COLO668 (cell line): ENCODE results near the gene DUSP15.
"Not testable (repeated sequence)": the region's sequence is repeated elsewhere in the genome, so short reads cannot be mapped to it uniquely, and the experiment has no call there.

Experiments
- DNase-seq: peaks from one replicate; lab custom pipeline; 2025; ENCODE audit not compliant: unreplicated experiment; lab: John Stamatoyannopoulos, UW

DUSP15 gene

GRCh38 chr20:31824125-31824485 is 46.2 kb downstream of the DUSP15 start:
- no peak for DNase-seq

GRCh38 chr20:31823360-31824124 is 46.8 kb downstream of the DUSP15 start:
- DNase-seq: no peak

- DNase-seq: peak; percentile 76
Observed at GRCh38 chr20:31822421-31823330, 47.7 kb downstream of the DUSP15 start.

GRCh38 chr20:31821427-31821826 is 48.9 kb downstream of the DUSP15 start:
- no peak for DNase-seq

GRCh38 chr20:31820228-31820627 is 50.1 kb downstream of the DUSP15 start:
- no peak for DNase-seq

GRCh38 chr20:31819083-31819784 is 51.1 kb downstream of the DUSP15 start, which contains the start of gene MYLK2:
MYLK2 (plus strand) TSS chr20:31819356; CDS start chr20:31819581, 225 bp downstream.
- no peak for DNase-seq

GRCh38 chr20:31818376-31818908 is 51.9 kb downstream of the DUSP15 start:
- DNase-seq: no peak

- DNase-seq: no peak
Observed at GRCh38 chr20:31817461-31817860, 52.9 kb downstream of the DUSP15 start.

GRCh38 chr20:31816221-31816620 is 54.1 kb downstream of the DUSP15 start:
- no peak for DNase-seq

GRCh38 chr20:31815408-31816188 is 54.7 kb downstream of the DUSP15 start:
- DNase-seq: no peak

GRCh38 chr20:31814142-31814541 is 56.2 kb downstream of the DUSP15 start:
- DNase-seq: not testable (repeated sequence)

GRCh38 chr20:31813611-31814010 is 56.7 kb downstream of the DUSP15 start:
- DNase-seq: no peak

GRCh38 chr20:31811796-31812728 is 58.3 kb downstream of the DUSP15 start:
- no peak for DNase-seq

- DNase-seq: no peak
Observed at GRCh38 chr20:31811198-31811597, 59.1 kb downstream of the DUSP15 start.
